Stimulated activated CD8-positive, alpha-beta memory T cell treated with anti-CD3 and anti-CD28 coated beads, Interleukin-7, amount 100 ng/mL, for 4 hours (primary cell): ENCODE measurements around the gene MSRB3.

Experiments used
- DNase-seq, 2 donors: peaks; one replicate each; pipeline ENCODE4 v3.0.0-alpha.2; 2020; ENCODE audit warnings: low read depth in 2 of 2

The MSRB3 gene

GRCh38 chr12:65496617-65497016 lies 218.1 kb downstream of the MSRB3 start:
- no peak for DNase-seq

GRCh38 chr12:65497660-65498059 lies 219.2 kb downstream of the MSRB3 start:
- no peak for DNase-seq

GRCh38 chr12:65499167-65499566 lies 220.7 kb downstream of the MSRB3 start:
- DNase-seq, result no peak

- DNase-seq, result no peak
Measured at GRCh38 chr12:65500091-65500900, 221.8 kb downstream of the MSRB3 start.

GRCh38 chr12:65501093-65501621 lies 222.7 kb downstream of the MSRB3 start:
- no peak for DNase-seq

- DNase-seq, result no peak
Measured at GRCh38 chr12:65501935-65502334, 223.5 kb downstream of the MSRB3 start.

- no peak for DNase-seq
Measured at GRCh38 chr12:65504417-65504816, 225.9 kb downstream of the MSRB3 start.

- DNase-seq, result no peak
Measured at GRCh38 chr12:65505386-65506121, 227.1 kb downstream of the MSRB3 start.

GRCh38 chr12:65508276-65509035 lies 230.0 kb downstream of the MSRB3 start:
- no peak for DNase-seq

- no peak for DNase-seq
Measured at GRCh38 chr12:65510007-65510406, 231.5 kb downstream of the MSRB3 start.

GRCh38 chr12:65510584-65511050 lies 232.1 kb downstream of the MSRB3 start:
- no peak for DNase-seq

GRCh38 chr12:65511134-65511834 lies 232.8 kb downstream of the MSRB3 start:
- no peak for DNase-seq

GRCh38 chr12:65511912-65512311 lies 233.4 kb downstream of the MSRB3 start:
- no peak for DNase-seq
